ENCODE results near the gene COL5A2. TPM values are rescaled to one million over a fixed set of nuclear protein-coding genes. Genes with fewer than 3 reads are reported as not detected.

The COL5A2 gene
- total and polyA plus RNA-seq, 2 donors (not counting 3 experiments of a cell fraction or from before 2014, with no cell fraction given), result 47.4 to 123 TPM

DNA sequence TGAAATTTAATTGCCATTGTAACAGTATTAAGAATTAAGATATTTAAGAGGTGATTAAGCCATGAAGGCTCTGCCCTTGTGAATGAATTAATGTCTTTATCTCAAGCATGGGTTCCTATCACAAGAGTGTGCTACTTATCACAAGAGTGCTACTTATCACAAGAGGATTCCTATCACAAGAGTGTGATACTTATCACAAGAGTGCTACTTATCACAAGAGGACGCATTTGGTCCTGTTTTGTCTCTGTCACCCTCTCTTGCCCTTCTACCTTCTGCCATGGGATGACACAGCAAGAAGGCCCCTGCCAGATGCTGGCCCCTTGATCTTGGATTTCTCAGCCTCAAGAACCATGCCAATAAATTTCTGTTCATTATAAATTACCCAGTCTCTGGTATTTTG, 13.2 kb upstream of the COL5A2 start:
- BruUV-seq (replicated peaks), result no TSS peak
- no peak for TF ChIP-seq GATA2 (IDR thresholded peaks at IDR 0.05; ENCODE audit: insufficient read depth, insufficient read length, low read depth, low read length)

DNA sequence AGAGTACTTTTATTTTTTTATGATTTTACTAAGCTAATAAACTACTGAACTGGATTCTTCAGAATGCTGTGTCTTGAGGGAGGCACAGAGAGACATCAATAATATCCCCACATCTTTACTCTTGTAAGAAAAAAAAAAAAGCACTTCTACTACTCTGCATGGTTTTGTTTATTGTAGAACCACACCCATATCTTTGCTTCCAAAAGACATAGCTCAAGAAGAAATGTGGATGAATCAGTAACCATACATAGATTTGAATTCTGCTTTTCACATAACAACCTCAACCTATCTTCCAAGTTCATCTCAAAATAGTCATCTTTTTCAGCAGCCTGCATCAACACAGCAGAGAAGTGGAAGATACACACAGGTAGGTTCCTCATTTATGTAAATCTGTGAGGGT, 12.2 kb upstream of the COL5A2 start:
- H3K4me2 ChIP-seq (ENCODE audit: insufficient read depth, low read length), result no peak overlapping the region
- no peak for DNase-seq (ENCODE audit: low read depth, low spot score)
- no peak for FAIRE-seq
- H3K27ac ChIP-seq (ENCODE audit: insufficient read depth, low read depth, low read length), result no peak overlapping the region
- H2AFZ ChIP-seq (ENCODE audit: low read depth, low read length), result no peak overlapping the region
- H3K9me3 ChIP-seq (replicated peaks; ENCODE audit: control insufficient read depth, insufficient read depth, low read length), result no peaks in the 10 kb centered on the region
- no peaks in the 10 kb centered on the region for H3K36me3 ChIP-seq (ENCODE audit: control insufficient read depth in 2 of 2, extremely low read depth in 1 of 2, insufficient read depth in 2 of 2, low read length in 2 of 2)
- TF ChIP-seq FOS (IDR thresholded peaks at IDR 0.05; ENCODE audit: borderline replicate concordance, insufficient read depth, low read length) (no peak), POLR2A (IDR thresholded peaks at IDR 0.05; ENCODE audit: low read depth, low read length) (no peak), POLR2AphosphoS5 (IDR thresholded peaks at IDR 0.05; ENCODE audit: insufficient read depth, low read depth, low read length) (no peak), JUN (IDR thresholded peaks at IDR 0.05; ENCODE audit: borderline replicate concordance, insufficient read depth, insufficient read length, low read depth) (no peak), GATA2 (IDR thresholded peaks at IDR 0.05; ENCODE audit: insufficient read depth, insufficient read length, low read depth, low read length) (no peak), MYC (IDR thresholded peaks at IDR 0.05; ENCODE audit: low read depth, low read length) (no peak), EZH2 (IDR thresholded peaks at IDR 0.05; ENCODE audit: borderline replicate concordance, low read depth, low read length, severe bottlenecking) (no peak)
- TF ChIP-seq, protein P1, sequence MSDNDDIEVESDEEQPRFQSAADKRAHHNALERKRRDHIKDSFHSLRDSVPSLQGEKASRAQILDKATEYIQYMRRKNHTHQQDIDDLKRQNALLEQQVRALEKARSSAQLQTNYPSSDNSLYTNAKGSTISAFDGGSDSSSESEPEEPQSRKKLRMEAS (IDR thresholded peaks at IDR 0.05; ENCODE audit: insufficient read depth, insufficient read length), result no peak
- TF ChIP-seq, protein P2, sequence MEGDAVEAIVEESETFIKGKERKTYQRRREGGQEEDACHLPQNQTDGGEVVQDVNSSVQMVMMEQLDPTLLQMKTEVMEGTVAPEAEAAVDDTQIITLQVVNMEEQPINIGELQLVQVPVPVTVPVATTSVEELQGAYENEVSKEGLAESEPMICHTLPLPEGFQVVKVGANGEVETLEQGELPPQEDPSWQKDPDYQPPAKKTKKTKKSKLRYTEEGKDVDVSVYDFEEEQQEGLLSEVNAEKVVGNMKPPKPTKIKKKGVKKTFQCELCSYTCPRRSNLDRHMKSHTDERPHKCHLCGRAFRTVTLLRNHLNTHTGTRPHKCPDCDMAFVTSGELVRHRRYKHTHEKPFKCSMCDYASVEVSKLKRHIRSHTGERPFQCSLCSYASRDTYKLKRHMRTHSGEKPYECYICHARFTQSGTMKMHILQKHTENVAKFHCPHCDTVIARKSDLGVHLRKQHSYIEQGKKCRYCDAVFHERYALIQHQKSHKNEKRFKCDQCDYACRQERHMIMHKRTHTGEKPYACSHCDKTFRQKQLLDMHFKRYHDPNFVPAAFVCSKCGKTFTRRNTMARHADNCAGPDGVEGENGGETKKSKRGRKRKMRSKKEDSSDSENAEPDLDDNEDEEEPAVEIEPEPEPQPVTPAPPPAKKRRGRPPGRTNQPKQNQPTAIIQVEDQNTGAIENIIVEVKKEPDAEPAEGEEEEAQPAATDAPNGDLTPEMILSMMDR (IDR thresholded peaks at IDR 0.05; ENCODE audit: extremely low read depth in 1 of 2, insufficient read depth in 1 of 2, low read depth in 1 of 2, low read length in 2 of 2), result no peak
- BruUV-seq (replicated peaks), result no TSS peak
- intact Hi-C loops (cut with micrococcal nuclease) (no loop called here), dilution Hi-C loops (cut with MboI; ENCODE audit: extremely low pct_ligation_motif_present, low sequenced_read_pairs) (no loop called here)
- no peak overlapping the region for H3K9ac ChIP-seq (replicated peaks; ENCODE audit: extremely low read depth, insufficient read depth, low read length)
- CTCF ChIA-PET, result interaction anchor here (1.3 kb wide), 1 partner anchor 13 kb away, joined by 7 read pairs; the partner anchor contains the start of gene COL5A2
- POLR2A ChIA-PET, result no interaction called here
- H3K4me1 ChIP-seq (ENCODE audit: control insufficient read depth, extremely low read depth, insufficient read depth, low read length), result no peaks in the 10 kb centered on the region
- no peaks in the 10 kb centered on the region for H4K20me1 ChIP-seq (replicated peaks; ENCODE audit: control insufficient read depth, extremely low read depth, insufficient read depth, low read length)
- H3K27me3 ChIP-seq (ENCODE audit: control insufficient read depth in 2 of 2, insufficient read depth in 2 of 2, low read length in 2 of 2), result no peaks in the 10 kb centered on the region
- no peak overlapping the region for H3K4me3 ChIP-seq (replicated peaks in 1 of 3; ENCODE audit: insufficient read depth in 1 of 3, low read depth in 1 of 3, low read length in 3 of 3)
- no peaks in the 10 kb centered on the region for H3K9me1 ChIP-seq (replicated peaks; ENCODE audit: control insufficient read depth, extremely low read depth, insufficient read depth, low read length)
- H3K79me2 ChIP-seq (ENCODE audit: control insufficient read depth, insufficient read depth, low read length), result no peaks in the 10 kb centered on the region

More for the DNA sequence above, 13.2 kb upstream of the COL5A2 start:
- Histone ChIP-seq H3K4me1 (ENCODE audit: control insufficient read depth, extremely low read depth, insufficient read depth, low read length) (no peaks in the 10 kb centered on the region), H3K9me1 (replicated peaks; ENCODE audit: control insufficient read depth, extremely low read depth, insufficient read depth, low read length) (no peaks in the 10 kb centered on the region), H3K9me3 (replicated peaks; ENCODE audit: control insufficient read depth, insufficient read depth, low read length) (no peaks in the 10 kb centered on the region), H3K79me2 (ENCODE audit: control insufficient read depth, insufficient read depth, low read length) (no peaks in the 10 kb centered on the region), H3K27ac (ENCODE audit: insufficient read depth, low read depth, low read length) (no peak overlapping the region), H3K4me3 (replicated peaks in 1 of 3; ENCODE audit: insufficient read depth in 1 of 3, low read depth in 1 of 3, low read length in 3 of 3) (no peak overlapping the region), H3K27me3 (ENCODE audit: control insufficient read depth in 2 of 2, insufficient read depth in 2 of 2, low read length in 2 of 2) (no peaks in the 10 kb centered on the region), H2AFZ (ENCODE audit: low read depth, low read length) (no peak overlapping the region), H3K9ac (replicated peaks; ENCODE audit: extremely low read depth, insufficient read depth, low read length) (no peak overlapping the region), H3K4me2 (ENCODE audit: insufficient read depth, low read length) (no peak overlapping the region), H3K36me3 (ENCODE audit: control insufficient read depth in 2 of 2, extremely low read depth in 1 of 2, insufficient read depth in 2 of 2, low read length in 2 of 2) (no peaks in the 10 kb centered on the region), H4K20me1 (replicated peaks; ENCODE audit: control insufficient read depth, extremely low read depth, insufficient read depth, low read length) (no peaks in the 10 kb centered on the region)
- no peak for FAIRE-seq
- ChIA-PET POLR2A (no interaction called here), CTCF (no interaction called here)
- no peak for DNase-seq (ENCODE audit: low read depth, low spot score)
- dilution Hi-C loops (cut with MboI; ENCODE audit: extremely low pct_ligation_motif_present, low sequenced_read_pairs), result no loop called here
- intact Hi-C loops (cut with micrococcal nuclease), result no loop called here

Data from endothelial cell of umbilical vein (primary cell).